HepG2 (cell line): ENCODE results near the gene ZMYM1. TPM values are rescaled to one million over a fixed set of nuclear protein-coding genes. Genes with fewer than 3 reads are reported as not detected.

Source experiments
- ARID3A ChIP-seq: IDR thresholded peaks from 2 replicates; pipeline ENCODE4 v1.6.1; 2012; ENCODE audit warnings: low read depth, low read length, improper control_type of control experiment
- CBX2 ChIP-seq, 2 experiments: fragments of 200-600 bp in 1 of 2; sonication (generic); formaldehyde crosslinking in 1 of 2; IDR thresholded peaks; 2 replicates each; pipeline versions ENCODE4 v1.7.0 to v1.8.1; 2018 to 2022; ENCODE audit warnings: low read depth in 2 of 2, low read length in 1 of 2, mild to moderate bottlenecking in 1 of 2, missing genetic modification reagents in 1 of 2
- E2F5 ChIP-seq: sonication (generic); formaldehyde crosslinking; conservative IDR thresholded peaks from 2 replicates; pipeline ENCODE4 v1.4.0; 2020; ENCODE audit warnings: missing genetic modification reagents
- FUBP1 ChIP-seq: sonication (generic); formaldehyde crosslinking; IDR thresholded peaks from 2 replicates; pipeline ENCODE4 v1.5.1; 2020; ENCODE audit warnings: missing genetic modification reagents, mild to moderate bottlenecking, borderline replicate concordance
- HIVEP1 ChIP-seq: sonication (generic); formaldehyde crosslinking; IDR thresholded peaks from 2 replicates; pipeline ENCODE4 v1.4.0; 2020; ENCODE audit warnings: mild to moderate bottlenecking, missing genetic modification reagents
- HNRNPL ChIP-seq: fragments of 200-400 bp; formaldehyde crosslinking; IDR thresholded peaks from 2 replicates; pipeline ENCODE4 v1.6.1; 2017; ENCODE audit warnings: mild to moderate bottlenecking, low read depth, low read length
- TRIM22 ChIP-seq: fragments of 450-650 bp; IDR thresholded peaks from 2 replicates; pipeline ENCODE4 v1.6.1; 2017
- XBP1 ChIP-seq: sonication (generic); formaldehyde crosslinking; IDR thresholded peaks from 2 replicates; pipeline ENCODE4 v1.5.0; 2020; ENCODE audit warnings: missing genetic modification reagents
- ZBTB4 ChIP-seq: sonication (generic); formaldehyde crosslinking; IDR thresholded peaks from 2 replicates; pipeline ENCODE4 v1.4.0; 2020; ENCODE audit warnings: missing genetic modification reagents, mild to moderate bottlenecking, borderline replicate concordance
- ZBTB7A ChIP-seq: sonication (generic); formaldehyde crosslinking; IDR thresholded peaks from 2 replicates; pipeline ENCODE4 v1.8.0; 2022; ENCODE audit warnings: mild to moderate bottlenecking, missing genetic modification reagents
- ZBTB7B ChIP-seq: sonication (generic); formaldehyde crosslinking; IDR thresholded peaks from 2 replicates; pipeline ENCODE4 v1.4.0; 2020; ENCODE audit warnings: missing genetic modification reagents
- ZGPAT ChIP-seq: IDR thresholded peaks from 2 replicates; pipeline ENCODE4 v1.6.1; 2016; ENCODE audit warnings: mild to moderate bottlenecking
- ZNF770 ChIP-seq: sonication (generic); formaldehyde crosslinking; IDR thresholded peaks from 2 replicates; pipeline ENCODE4 v1.5.0; 2020; ENCODE audit warnings: mild to moderate bottlenecking, missing genetic modification reagents
- polyA plus RNA-seq, 8 experiments: library from polyadenylated mRNA; depleted of rRNA in 3 of 8; stranded (reverse) in 7 of 8; unstranded in 1 of 8; fragments of >200 nt; fragmentation: Illumina TruSeq in 4 of 8; extraction: Trizol in 4 of 8; gene quantifications; 2 replicates each; pipeline versions ENCODE4 v1.2.1 to v1.2.3, GENCODE V29; 2011 to 2016; ENCODE audit warnings: low read depth in 4 of 8, missing spikeins in 1 of 8, mixed read lengths in 1 of 8; ENCODE audit not compliant: insufficient read depth in 1 of 8
- total RNA-seq, 5 experiments: library from RNA; depleted of rRNA; stranded (reverse); fragments of >200 nt; fragmentation: Illumina TruSeq; extraction: Trizol; gene quantifications; 2 replicates each; pipeline ENCODE4 v1.2.3, GENCODE V29; 2016; ENCODE audit warnings: low read depth in 1 of 5

The ZMYM1 gene
- total and polyA plus RNA-seq, 2 of the 13 experiments (the other 11 are each of a cell fraction or from before 2014, with no cell fraction given) = 10.0 to 16.2 TPM

GRCh38 chr1:35120458-35121133, 41.4 kb downstream of the ZMYM1 start (continued):
- 0 out of 2 replicates have a peak, but pooled peaks have one; percentile 32 for TF ChIP-seq ZBTB4 (CRISPR knock-in tag)
- TF ChIP-seq XBP1 (CRISPR knock-in tag) = no peak
- TF ChIP-seq HIVEP1 (CRISPR knock-in tag) = no peak
- TF ChIP-seq ZGPAT = peak; percentile 29; the same call in 1 of the 2 replicates
- no peak for TF ChIP-seq TRIM22
- TF ChIP-seq ZBTB7B (CRISPR knock-in tag) = peak; percentile 51; the same call in 1 of the 2 replicates
- no peak for TF ChIP-seq ARID3A
- no peak for TF ChIP-seq E2F5 (CRISPR knock-in tag)
- TF ChIP-seq ZBTB7A (CRISPR knock-in tag) = no peak
- no peak for TF ChIP-seq HNRNPL
- no peak for TF ChIP-seq CBX2 (IDR thresholded peaks at IDR 0.05; ENCODE audit: low read depth, low read length)
- TF ChIP-seq CBX2 (CRISPR knock-in tag; IDR thresholded peaks at IDR 0.05; ENCODE audit: low read depth) = no peak
- TF ChIP-seq FUBP1 (CRISPR knock-in tag) = no peak
- TF ChIP-seq ZNF770 (CRISPR knock-in tag) = peak; percentile 32; the same call in 1 of the 2 replicates
